Neuronal stem cell (in vitro differentiated cells): ENCODE results near the gene FAM83F. TPM values are rescaled to one million over a fixed set of nuclear protein-coding genes. Genes with fewer than 3 reads are reported as not detected.

ENCODE experiments used
- DNase-seq: peaks from one replicate; pipeline ENCODE4 v3.0.0-alpha.2; 2013; ENCODE audit warnings: low spot score
- H2AFZ ChIP-seq: one replicate; pipeline ENCODE4 v1.6.1; 2013; ENCODE audit warnings: mild to moderate bottlenecking, low read length, inconsistent platforms
- H2AK5ac ChIP-seq: 2 replicates; pipeline ENCODE4 v1.6.1; 2013; ENCODE audit warnings: low read depth, mild to moderate bottlenecking, inconsistent platforms, low read length, moderate library complexity, mixed read lengths
- H2BK120ac ChIP-seq: 2 replicates; pipeline ENCODE4 v1.6.1; 2013; ENCODE audit warnings: low read depth, mild to moderate bottlenecking, inconsistent platforms, low read length, moderate library complexity, mixed read lengths
- H2BK12ac ChIP-seq: one replicate; pipeline ENCODE4 v1.6.1; 2013; ENCODE audit warnings: low read length, inconsistent platforms
- H2BK15ac ChIP-seq: 2 replicates; pipeline ENCODE4 v1.6.1; 2013; ENCODE audit warnings: mild to moderate bottlenecking, low read length, inconsistent platforms, mixed read lengths
- H2BK5ac ChIP-seq: one replicate; pipeline ENCODE4 v1.6.1; 2013; ENCODE audit warnings: inconsistent platforms, mild to moderate bottlenecking, low read length, moderate library complexity
- H3K14ac ChIP-seq: one replicate; pipeline ENCODE4 v1.6.1; 2013; ENCODE audit warnings: low read length, inconsistent platforms
- H3K18ac ChIP-seq: 2 replicates; pipeline ENCODE4 v1.6.1; 2013; ENCODE audit warnings: low read length, inconsistent platforms
- H3K23ac ChIP-seq: 2 replicates; pipeline ENCODE4 v1.6.1; 2013; ENCODE audit warnings: low read depth, mild to moderate bottlenecking, mixed read lengths, low read length, inconsistent platforms; ENCODE audit not compliant: poor library complexity
- H3K27ac ChIP-seq: replicated peaks from 3 replicates; pipeline ENCODE4 v1.5.1; 2013; ENCODE audit warnings: low read length, inconsistent platforms
- H3K27me3 ChIP-seq, 3 experiments: 2 replicates each; pipeline ENCODE4 v1.6.1; 2013; ENCODE audit warnings: low read length in 3 of 3, mild to moderate bottlenecking in 2 of 3, inconsistent platforms in 1 of 3, low read depth in 1 of 3, mixed read lengths in 1 of 3, moderate library complexity in 1 of 3; ENCODE audit not compliant: control insufficient read depth in 3 of 3, insufficient read depth in 3 of 3
- H3K36me3 ChIP-seq, 2 donors: replicated peaks in 1 of 2; 2 replicates each; pipeline ENCODE4 v1.6.1; 2013; ENCODE audit warnings: low read length in 2 of 2; ENCODE audit not compliant: control insufficient read depth in 2 of 2, insufficient read depth in 2 of 2
- H3K4ac ChIP-seq: 2 replicates; pipeline ENCODE4 v1.6.1; 2013; ENCODE audit warnings: inconsistent platforms, mild to moderate bottlenecking, low read length, moderate library complexity
- H3K4me1 ChIP-seq, 2 donors: 1 replicate in 1 of 2; 2 replicates in 1 of 2; pipeline ENCODE4 v1.6.1; 2013; ENCODE audit warnings: low read length in 2 of 2, low read depth in 1 of 2; ENCODE audit not compliant: control insufficient read depth in 2 of 2, insufficient read depth in 1 of 2
- H3K4me2 ChIP-seq: one replicate; pipeline ENCODE4 v1.6.1; 2013; ENCODE audit warnings: mild to moderate bottlenecking, low read length, inconsistent platforms; ENCODE audit not compliant: insufficient read depth, poor library complexity, severe bottlenecking
- H3K4me3 ChIP-seq, 2 donors: 2 replicates each; pipeline ENCODE4 v1.5.1; 2013; ENCODE audit warnings: low read length in 2 of 2, mild to moderate bottlenecking in 2 of 2, inconsistent platforms in 1 of 2, moderate library complexity in 1 of 2
- H3K79me1 ChIP-seq: one replicate; pipeline ENCODE4 v1.6.1; 2013; ENCODE audit warnings: low read depth, mild to moderate bottlenecking, inconsistent platforms, low read length, moderate library complexity
- H3K9ac ChIP-seq: one replicate; pipeline ENCODE4 v1.6.1; 2013; ENCODE audit warnings: mild to moderate bottlenecking, low read depth, low read length, inconsistent platforms; ENCODE audit not compliant: poor library complexity
- H3K9me3 ChIP-seq, 2 donors: replicated peaks in 1 of 2; 2 replicates each; pipeline versions ENCODE3 to v1.6.1; 2013; ENCODE audit warnings: low read length in 2 of 2, mild to moderate bottlenecking in 2 of 2, inconsistent platforms in 1 of 2, low read depth in 1 of 2, mixed read lengths in 1 of 2, moderate library complexity in 1 of 2; ENCODE audit not compliant: control insufficient read depth in 2 of 2, insufficient read depth in 1 of 2
- H4K8ac ChIP-seq: one replicate; pipeline ENCODE4 v1.6.1; 2013; ENCODE audit warnings: low read depth, mild to moderate bottlenecking, inconsistent platforms, low read length, moderate library complexity
- H4K91ac ChIP-seq: one replicate; pipeline ENCODE4 v1.6.1; 2013; ENCODE audit warnings: low read length, low read depth, mild to moderate bottlenecking, inconsistent platforms; ENCODE audit not compliant: poor library complexity
- WGBS, 2 donors: extraction: QIAGEN DNeasy Blood & Tissue Kit; methylation state at CpG; one replicate each; pipeline ENCODE4 v1.1.7; 2013; ENCODE audit warnings: missing lambda C conversion rate in 2 of 2, mixed read lengths in 1 of 2; ENCODE audit not compliant: insufficient read length in 2 of 2, insufficient replicate concordance in 1 of 2; ENCODE audit errors: extremely low coverage in 2 of 2; 5-methylcytosine and 5-hydroxymethylcytosine counted together
- polyA plus RNA-seq, 2 experiments: library from polyadenylated mRNA; stranded (reverse); fragments of 200-250 nt; gene quantifications; one replicate each; pipeline ENCODE4 v1.2.3, GENCODE V29; 2013

Gene FAM83F
- 0.03 TPM for polyA plus RNA-seq (2013, experiment 1 of 2)
- 0.04 TPM for polyA plus RNA-seq (2013, experiment 2 of 2)

- H3K4me3 ChIP-seq = peak within 1 kb of the TSS in 1 of 2 donors; percentile 24
Observed at GRCh38 chr22:39994566-39995392, at the start of gene FAM83F. FAM83F (plus strand) TSS chr22:39994954; CDS start chr22:39995043, 89 bp downstream.

GRCh38 chr22:39946126-39946502 lies 48.6 kb upstream of the FAM83F start:
- Histone ChIP-seq H3K18ac (no peak overlapping the region), H3K14ac (no peak overlapping the region), H2BK5ac (no peak overlapping the region), H2AK5ac (no peak overlapping the region), H3K4me3 (no peak overlapping the region), H4K8ac (no peak overlapping the region), H4K91ac (no peak overlapping the region), H3K36me3 (no peaks in the 10 kb centered on the region), H3K4ac (no peak overlapping the region), H3K4me1 (peaks cover 0 to 9% of the 10 kb centered on the region in 2 donors), H3K23ac (no peak overlapping the region), H2BK120ac (no peak overlapping the region), H3K27me3 (peaks cover 0 to 9% (median 0%) of the 10 kb centered on the region in 3 experiments), H3K9ac (no peak overlapping the region), H2BK12ac (no peak overlapping the region), H3K27ac (no peak overlapping the region), H3K9me3 (no peaks in the 10 kb centered on the region), H2AFZ (no peak overlapping the region), H3K79me1 (no peaks in the 10 kb centered on the region), H3K4me2 (no peak overlapping the region), H2BK15ac (no peak overlapping the region)
- DNase-seq = no peak
- WGBS, 2 donors = no CpG with 5 or more reads among the region's 4 CpGs

More at GRCh38 chr22:39994566-39995392, at the start of gene FAM83F:
- no peaks in the 10 kb centered on the region for H3K79me1 ChIP-seq
- no peak within 1 kb of the TSS for H2BK120ac ChIP-seq
- no peak within 1 kb of the TSS for H2AFZ ChIP-seq
- no peak within 1 kb of the TSS for H3K4ac ChIP-seq
- H3K9ac ChIP-seq = no peak within 1 kb of the TSS
- H4K91ac ChIP-seq = peak within 1 kb of the TSS; percentile 7
- peak within 1 kb of the TSS; percentile 82 for H2AK5ac ChIP-seq
- peak within 1 kb of the TSS; percentile 47 for H3K23ac ChIP-seq
- no peaks in the 10 kb centered on the region for H3K36me3 ChIP-seq
- WGBS, 2 donors = no CpG with 5 or more reads among the region's 115 CpGs
- peaks cover 0 to 2% of the 10 kb centered on the region in 2 donors for H3K9me3 ChIP-seq
- peaks cover 25 to 31% of the 10 kb centered on the region in 2 donors for H3K4me1 ChIP-seq
- no peak for DNase-seq
- H2BK12ac ChIP-seq = no peak within 1 kb of the TSS
- peak within 1 kb of the TSS; percentile 35 for H3K4me2 ChIP-seq
- peak within 1 kb of the TSS; percentile 45 for H2BK5ac ChIP-seq
- H3K27ac ChIP-seq = no peak within 1 kb of the TSS
- no peak within 1 kb of the TSS for H4K8ac ChIP-seq
- peak within 1 kb of the TSS; percentile 89 for H3K18ac ChIP-seq
- peak within 1 kb of the TSS; percentile 27 for H3K14ac ChIP-seq
- H2BK15ac ChIP-seq = peak within 1 kb of the TSS; percentile 51
- peaks cover 10 to 73% (median 36%) of the 10 kb centered on the region in 3 experiments for H3K27me3 ChIP-seq

- H4K91ac ChIP-seq = no peak overlapping the region
- peak overlapping the region; percentile 13 for H3K14ac ChIP-seq
- H4K8ac ChIP-seq = no peak overlapping the region
- no peaks in the 10 kb centered on the region for H3K79me1 ChIP-seq
- no peak overlapping the region for H3K23ac ChIP-seq
- peaks cover 0 to 9% (median 0%) of the 10 kb centered on the region in 3 experiments for H3K27me3 ChIP-seq
- no peak overlapping the region for H2BK5ac ChIP-seq
- no peak overlapping the region for H3K9ac ChIP-seq
- H2BK15ac ChIP-seq = no peak overlapping the region
- no peak overlapping the region for H3K4ac ChIP-seq
- H3K27ac ChIP-seq = no peak overlapping the region
- no peak overlapping the region for H3K18ac ChIP-seq
- no peak overlapping the region for H3K4me3 ChIP-seq
- H3K9me3 ChIP-seq = no peaks in the 10 kb centered on the region
- H3K4me2 ChIP-seq = no peak overlapping the region
- no CpG with 5 or more reads among the region's 8 CpGs for WGBS, 2 donors
- no peak overlapping the region for H2BK12ac ChIP-seq
- DNase-seq = no peak
- no peak overlapping the region for H2AFZ ChIP-seq
- no peak overlapping the region for H2AK5ac ChIP-seq
- peaks cover 0 to 9% of the 10 kb centered on the region in 2 donors for H3K4me1 ChIP-seq
- no peak overlapping the region for H2BK120ac ChIP-seq
- no peaks in the 10 kb centered on the region for H3K36me3 ChIP-seq
Observed at GRCh38 chr22:39946503-39947219, 48.1 kb upstream of the FAM83F start.
